ENCODE measurements around the gene OR10S1. TPM values are rescaled to one million over a fixed set of nuclear protein-coding genes. Genes with fewer than 3 reads are reported as not detected.

The OR10S1 gene
- total and polyA plus RNA-seq, 2 of the 8 experiments (the other 6 are each of a cell fraction or from before 2014, with no cell fraction given) = not detected

DNA sequence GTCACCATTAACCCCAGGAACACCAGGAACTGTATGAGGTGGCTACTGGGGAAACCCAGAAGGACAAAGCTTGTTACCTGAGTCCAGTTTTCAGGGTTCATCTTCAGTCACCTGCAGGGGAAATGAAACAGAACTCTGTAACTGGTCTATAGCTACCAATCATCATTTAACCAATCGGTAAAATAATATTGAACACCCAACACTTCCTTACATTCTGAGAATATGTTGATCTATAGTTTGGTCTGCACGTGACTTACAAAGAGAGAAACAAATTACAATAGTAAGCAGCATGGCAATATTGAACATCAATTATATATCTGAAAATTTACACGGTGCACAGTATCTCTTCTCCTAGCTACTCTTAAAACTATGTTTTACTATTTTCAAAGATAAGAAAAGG lies 33.8 kb downstream of the OR10S1 start, which contains the start of gene OR6T1:
Gene OR6T1 (minus strand): TSS at position 101 of the 400 bp plus-strand sequence. CDS start 0 bp downstream, at position 101.
- no peak within 1 kb of the TSS for H3K18ac ChIP-seq (ENCODE audit: extremely low read depth, low read length)
- TF ChIP-seq, protein P1, sequence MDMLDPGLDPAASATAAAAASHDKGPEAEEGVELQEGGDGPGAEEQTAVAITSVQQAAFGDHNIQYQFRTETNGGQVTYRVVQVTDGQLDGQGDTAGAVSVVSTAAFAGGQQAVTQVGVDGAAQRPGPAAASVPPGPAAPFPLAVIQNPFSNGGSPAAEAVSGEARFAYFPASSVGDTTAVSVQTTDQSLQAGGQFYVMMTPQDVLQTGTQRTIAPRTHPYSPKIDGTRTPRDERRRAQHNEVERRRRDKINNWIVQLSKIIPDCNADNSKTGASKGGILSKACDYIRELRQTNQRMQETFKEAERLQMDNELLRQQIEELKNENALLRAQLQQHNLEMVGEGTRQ (IDR thresholded peaks at IDR 0.05; ENCODE audit: low read length) = no peak
- TF ChIP-seq CEBPB (IDR thresholded peaks at IDR 0.05; ENCODE audit: low read depth, low read length) (no peak), CTBP2 (IDR thresholded peaks at IDR 0.05; ENCODE audit: borderline replicate concordance, insufficient read depth, insufficient read length, low read length) (no peak), ZNF274 (IDR thresholded peaks at IDR 0.05; ENCODE audit: borderline replicate concordance, extremely low read depth, low read length) (no peak), CREB1 (IDR thresholded peaks at IDR 0.05) (no peak), CBX5 (IDR thresholded peaks at IDR 0.05; ENCODE audit: low read depth, low read length) (no peak), TAF7 (optimal IDR thresholded peaks at IDR 0.05; ENCODE audit: borderline replicate concordance, low read depth, low read length) (no peak), RFX5 (IDR thresholded peaks at IDR 0.05; ENCODE audit: borderline replicate concordance, low read depth, low read length) (no peak), RNF2 (IDR thresholded peaks at IDR 0.05; ENCODE audit: borderline replicate concordance, low read depth, low read length, missing control alignments, poor library complexity, severe bottlenecking) (no peak), SRF (IDR thresholded peaks at IDR 0.05; ENCODE audit: low read depth, low read length) (no peak), BRCA1 (IDR thresholded peaks at IDR 0.05; ENCODE audit: low read depth, low read length) (no peak)
- TF ChIP-seq, protein P2, sequence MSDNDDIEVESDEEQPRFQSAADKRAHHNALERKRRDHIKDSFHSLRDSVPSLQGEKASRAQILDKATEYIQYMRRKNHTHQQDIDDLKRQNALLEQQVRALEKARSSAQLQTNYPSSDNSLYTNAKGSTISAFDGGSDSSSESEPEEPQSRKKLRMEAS (IDR thresholded peaks at IDR 0.05) = no peak
- TF ChIP-seq, protein P3, sequence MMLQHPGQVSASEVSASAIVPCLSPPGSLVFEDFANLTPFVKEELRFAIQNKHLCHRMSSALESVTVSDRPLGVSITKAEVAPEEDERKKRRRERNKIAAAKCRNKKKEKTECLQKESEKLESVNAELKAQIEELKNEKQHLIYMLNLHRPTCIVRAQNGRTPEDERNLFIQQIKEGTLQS (IDR thresholded peaks at IDR 0.05; ENCODE audit: insufficient read depth, low read depth, low read length) = no peak

More for the DNA sequence above, 33.8 kb downstream of the OR10S1 start, which contains the start of gene OR6T1:
- H3K23ac ChIP-seq (ENCODE audit: insufficient read length) = no peak within 1 kb of the TSS
- H2BK120ac ChIP-seq (replicated peaks; ENCODE audit: low read depth, low read length) = no peak within 1 kb of the TSS
- no peaks in the 10 kb centered on the region for H3K27me3 ChIP-seq (replicated peaks in 1 of 4; ENCODE audit: control insufficient read depth in 3 of 4, extremely low read depth in 1 of 4, insufficient read depth in 3 of 4, low read length in 3 of 4)
- H3K14ac ChIP-seq (ENCODE audit: insufficient read length) = no peak within 1 kb of the TSS
- no peaks in the 10 kb centered on the region for H3K9me3 ChIP-seq (ENCODE audit: insufficient read depth in 2 of 2, low read depth in 1 of 2, low read length in 1 of 2)
- FAIRE-seq (no peak), DNase-seq (ENCODE audit: low read depth in 1 of 2, low spot score in 2 of 2) (no peak)
- H3K23me2 ChIP-seq (ENCODE audit: low read depth, low read length) = no peaks in the 10 kb centered on the region
- H4K20me1 ChIP-seq (replicated peaks in 1 of 2; ENCODE audit: control insufficient read depth in 1 of 2, insufficient read depth in 2 of 2, low read length in 2 of 2) = no peaks in the 10 kb centered on the region
- no peak within 1 kb of the TSS for H2BK15ac ChIP-seq (ENCODE audit: low read length)
- H4K91ac ChIP-seq (replicated peaks; ENCODE audit: insufficient read length, low read length) = no peak within 1 kb of the TSS
- H3K79me1 ChIP-seq (ENCODE audit: low read depth, low read length) = no peaks in the 10 kb centered on the region
- no peak within 1 kb of the TSS for H4K5ac ChIP-seq (ENCODE audit: insufficient read length, low read depth, low read length)
- H3K27ac ChIP-seq (ENCODE audit: low read depth, low read length) = no peak within 1 kb of the TSS
- 85% methylated on average over 3 of the region's 3 CpGs; no CpG with 5 or more reads in 1 of the 2 experiments for WGBS, 2 experiments (ENCODE audit: extremely low coverage in 1 of 2, insufficient coverage in 1 of 2, insufficient read length in 1 of 2, insufficient replicate concordance in 2 of 2, low coverage in 1 of 2, low lambda C conversion rate in 2 of 2, missing lambda C conversion rate in 1 of 2)
- ChIA-PET POLR2A (ENCODE audit: partially characterized antibody) (no interaction called here), CTCF (ENCODE audit: partially characterized antibody) (interaction anchor here (1.8 kb wide), 1 partner anchor 12 kb away, joined by 7 read pairs; no protein-coding TSS in a partner anchor)
- no peak within 1 kb of the TSS for H2BK12ac ChIP-seq (ENCODE audit: low read depth, low read length)
- H2BK20ac ChIP-seq (ENCODE audit: low read length) = no peak within 1 kb of the TSS
- no peak within 1 kb of the TSS for H3K4ac ChIP-seq (replicated peaks; ENCODE audit: insufficient read length, low read depth, low read length)
- no peaks in the 10 kb centered on the region for H3K4me1 ChIP-seq (replicated peaks in 1 of 4; ENCODE audit: control insufficient read depth in 3 of 4, insufficient read depth in 4 of 4, low read length in 3 of 4)
- H2AK5ac ChIP-seq (ENCODE audit: low read depth, low read length) = no peak within 1 kb of the TSS
- H2BK5ac ChIP-seq (ENCODE audit: low read depth, low read length) = no peak within 1 kb of the TSS
- H4K8ac ChIP-seq (ENCODE audit: extremely low read depth, insufficient read depth, low read length) = no peak within 1 kb of the TSS
- no peaks in the 10 kb centered on the region for H3K36me3 ChIP-seq (ENCODE audit: control insufficient read depth in 2 of 4, insufficient read depth in 4 of 4, low read length in 3 of 4)
- H3K9ac ChIP-seq (replicated peaks in 1 of 4; ENCODE audit: extremely low read depth in 1 of 4, low read depth in 3 of 4, low read length in 3 of 4) = no peak within 1 kb of the TSS
- no peak within 1 kb of the TSS for H2AFZ ChIP-seq (ENCODE audit: low read length)
- no peak within 1 kb of the TSS for H3K56ac ChIP-seq (replicated peaks; ENCODE audit: insufficient read length, low read depth, low read length)
- no peak within 1 kb of the TSS for H3K4me2 ChIP-seq (ENCODE audit: insufficient read depth in 1 of 2, low read depth in 2 of 2, low read length in 2 of 2)
- H3K4me3 ChIP-seq (ENCODE audit: extremely low read depth in 1 of 4, insufficient read depth in 2 of 4, low read depth in 3 of 4, low read length in 4 of 4) = no peak within 1 kb of the TSS
- no peaks in the 10 kb centered on the region for H3K79me2 ChIP-seq (ENCODE audit: control insufficient read depth in 1 of 2, insufficient read depth in 2 of 2, low read length in 2 of 2)

Data from H1 (cell line).